HepG2 (cell line): ENCODE results near the gene LINS1. TPM values are rescaled to one million over a fixed set of nuclear protein-coding genes. Genes with fewer than 3 reads are reported as not detected.
"Not testable (repeated sequence)": the region's sequence is repeated elsewhere in the genome, so short reads cannot be mapped to it uniquely, and the experiment has no call there.

Experiments
- ATAC-seq: fragments of 200-7000 bp; cut with Tn5 transposase; 3 replicates; pipeline ENCODE4 v1.9.1; 2020; ENCODE audit warnings: mild to moderate bottlenecking, moderate library complexity
- BruUV-seq: library from RNA; stranded (reverse); fragments of 400-500 nt; replicated peaks from 2 replicates; lab custom pipeline; 2021; lab: Mats Ljungman, UMichigan
- CTCF ChIA-PET: fragments of 300-600 bp; formaldehyde crosslinking; extraction: SDS; loops from one replicate; lab custom pipeline; 2021; ENCODE audit warnings: low total read pairs, inconsistent platforms, low intra/inter-chr PET ratio; lab: Yijun Ruan, JAX
- POLR2A ChIA-PET: fragments of 350-600 bp; sonication (Branson Sonifier 250); formaldehyde crosslinking; loops from one replicate; lab custom pipeline; 2020; ENCODE audit warnings: antibody characterized with exemption, inconsistent platforms; lab: Yijun Ruan, JAX
- DNase-seq: peaks from one replicate; pipeline ENCODE4 v3.0.0-alpha.2; 2015; ENCODE audit warnings: low spot score
- FAIRE-seq: peaks from 3 replicates; lab custom pipeline; 2011; peaks lifted over from hg19 to GRCh38; lab: Jason Lieb, UNC
- H2AFZ ChIP-seq: one replicate; pipeline ENCODE4 v1.6.1; 2011; ENCODE audit warnings: low read length, inconsistent platforms
- H3K27ac ChIP-seq: fragments of 300-600 bp; 3 replicates; pipeline ENCODE4 v1.8.0; 2011; ENCODE audit warnings: mixed run types, mild to moderate bottlenecking, mixed read lengths, low read length, inconsistent platforms; ENCODE audit not compliant: insufficient read depth; ENCODE audit errors: extremely low read length
- H3K27me3 ChIP-seq, 2 experiments: fragments of 200-600 bp in 1 of 2; 2 replicates in 1 of 2; 3 replicates in 1 of 2; pipeline versions ENCODE4 v1.6.0 to v1.8.0; 2011; ENCODE audit warnings: low read length in 2 of 2, mild to moderate bottlenecking in 2 of 2, moderate library complexity in 2 of 2, inconsistent platforms in 1 of 2; ENCODE audit not compliant: insufficient read depth in 2 of 2, control insufficient read depth in 1 of 2
- H3K36me3 ChIP-seq, 2 experiments: fragments of 200-600 bp in 1 of 2; replicated peaks in 1 of 2; 2 replicates in 1 of 2; 3 replicates in 1 of 2; pipeline versions ENCODE4 v1.5.1 to v1.8.0; 2011; ENCODE audit warnings: low read length in 2 of 2, inconsistent platforms in 1 of 2; ENCODE audit not compliant: insufficient read depth in 2 of 2, control insufficient read depth in 1 of 2
- H3K4me1 ChIP-seq: 2 replicates; pipeline ENCODE4 v1.5.1; 2012; ENCODE audit warnings: low read length, inconsistent platforms; ENCODE audit not compliant: insufficient read depth
- H3K4me2 ChIP-seq: 2 replicates; pipeline ENCODE4 v1.6.0; 2011; ENCODE audit warnings: low read depth, low read length, inconsistent platforms
- H3K4me3 ChIP-seq, 3 experiments: fragments of 200-600 bp in 1 of 3; sonication (generic), shearing (Covaris generic) in 1 of 3; replicated peaks in 1 of 3; 2 replicates each; pipeline ENCODE4 v1.5.1; 2011 to 2016; ENCODE audit warnings: low read length in 3 of 3, inconsistent platforms in 2 of 3, low read depth in 2 of 3, mild to moderate bottlenecking in 2 of 3, control low read depth in 1 of 3, mixed read lengths in 1 of 3; ENCODE audit not compliant: insufficient read depth in 1 of 3
- H3K79me2 ChIP-seq: one replicate; pipeline ENCODE4 v1.6.1; 2011; ENCODE audit warnings: low read length, inconsistent platforms; ENCODE audit not compliant: insufficient read depth
- H3K9ac ChIP-seq: 2 replicates; pipeline ENCODE4 v1.6.0; 2011; ENCODE audit warnings: mild to moderate bottlenecking, low read depth, low read length, inconsistent platforms; ENCODE audit not compliant: insufficient read depth
- H3K9me3 ChIP-seq: 2 replicates; pipeline ENCODE4 v1.5.1; 2012; ENCODE audit warnings: mild to moderate bottlenecking, low read length
- H4K20me1 ChIP-seq: 2 replicates; pipeline ENCODE4 v1.6.0; 2011; ENCODE audit warnings: inconsistent platforms, mild to moderate bottlenecking, low read length, moderate library complexity; ENCODE audit not compliant: insufficient read depth
- DNMT1 ChIP-seq: sonication (generic); formaldehyde crosslinking; IDR thresholded peaks from 2 replicates; pipeline ENCODE4 v1.5.1; 2020; ENCODE audit warnings: mild to moderate bottlenecking, missing genetic modification reagents
- PHB2 ChIP-seq: fragments of 450-650 bp; IDR thresholded peaks from 2 replicates; pipeline ENCODE4 v1.6.1; 2018; ENCODE audit not compliant: partially characterized antibody
- RARA ChIP-seq: IDR thresholded peaks from 2 replicates; pipeline ENCODE4 v1.6.1; 2016; ENCODE audit warnings: missing genetic modification reagents, missing compliant biosample characterization
- TBL1XR1 ChIP-seq: fragments of 150-350 bp; IDR thresholded peaks from 2 replicates; pipeline ENCODE4 v1.6.1; 2014; ENCODE audit warnings: borderline replicate concordance, low read length; ENCODE audit not compliant: partially characterized antibody
- XRCC5 ChIP-seq: fragments of 200-400 bp; formaldehyde crosslinking; optimal IDR thresholded peaks from 2 replicates; pipeline ENCODE3; 2017; ENCODE audit warnings: mild to moderate bottlenecking, low read length
- ZFP36 ChIP-seq: fragments of 150-350 bp; IDR thresholded peaks from 2 replicates; pipeline ENCODE4 v1.6.1; 2018; ENCODE audit warnings: borderline replicate concordance, low read length, low read depth; ENCODE audit not compliant: partially characterized antibody
- ZNF567 ChIP-seq: sonication (generic); formaldehyde crosslinking; IDR thresholded peaks from 2 replicates; pipeline ENCODE4 v1.8.1; 2023; ENCODE audit warnings: mild to moderate bottlenecking, missing genetic modification reagents, borderline replicate concordance
- ZNF607 ChIP-seq: sonication (generic); formaldehyde crosslinking; IDR thresholded peaks from 2 replicates; pipeline ENCODE4 v1.5.1; 2020; ENCODE audit warnings: missing genetic modification reagents, mild to moderate bottlenecking, borderline replicate concordance
- ZNF614 ChIP-seq: IDR thresholded peaks from 2 replicates; pipeline ENCODE4 v1.6.1; 2018; ENCODE audit warnings: missing biosample characterization, missing genetic modification reagents, inconsistent platforms, borderline replicate concordance
- ZNF7 ChIP-seq: IDR thresholded peaks from 2 replicates; pipeline ENCODE4 v1.6.1; 2016; ENCODE audit warnings: missing biosample characterization, missing genetic modification reagents
- ZNF724P ChIP-seq: sonication (generic); formaldehyde crosslinking; IDR thresholded peaks from 2 replicates; pipeline ENCODE4 v1.8.0; 2022; ENCODE audit warnings: missing genetic modification reagents, borderline replicate concordance
- WGBS: methylation state at CpG from one replicate; pipeline ENCODE4 v1.1.6; 2017; ENCODE audit warnings: low lambda C conversion rate; 5-methylcytosine and 5-hydroxymethylcytosine counted together
- in situ Hi-C: cut with HindIII; loops from 2 replicates; pipeline ENCODE4 v1.10.0; 2017; ENCODE audit warnings: low pct_unique_long_range_greater_than_20kb; ENCODE audit not compliant: extremely low pct_ligation_motif_present
- intact Hi-C: fragments of 100-400 bp; cut with micrococcal nuclease; formaldehyde crosslinking; loops from one replicate; pipeline ENCODE4 v1.10.0; 2022; ENCODE audit not compliant: unreplicated experiment
- polyA plus RNA-seq, 8 experiments: library from polyadenylated mRNA; depleted of rRNA in 3 of 8; stranded (reverse) in 7 of 8; unstranded in 1 of 8; fragments of >200 nt; fragmentation: Illumina TruSeq in 4 of 8; extraction: Trizol in 4 of 8; gene quantifications; 2 replicates each; pipeline versions ENCODE4 v1.2.1 to v1.2.3, GENCODE V29; 2011 to 2016; ENCODE audit warnings: low read depth in 4 of 8, missing spikeins in 1 of 8, mixed read lengths in 1 of 8; ENCODE audit not compliant: insufficient read depth in 1 of 8
- total RNA-seq, 5 experiments: library from RNA; depleted of rRNA; stranded (reverse); fragments of >200 nt; fragmentation: Illumina TruSeq; extraction: Trizol; gene quantifications; 2 replicates each; pipeline ENCODE4 v1.2.3, GENCODE V29; 2016; ENCODE audit warnings: low read depth in 1 of 5
- TF ChIP-seq, protein P1 (sequence below): sonication (generic); formaldehyde crosslinking; conservative IDR thresholded peaks from 2 replicates; pipeline ENCODE4 v1.4.0; 2020; ENCODE audit warnings: missing genetic modification reagents
- TF ChIP-seq, protein P2 (sequence below): sonication (generic); formaldehyde crosslinking; IDR thresholded peaks from 2 replicates; pipeline ENCODE4 v1.5.1; 2020; ENCODE audit warnings: mild to moderate bottlenecking, missing genetic modification reagents

Gene LINS1
- total and polyA plus RNA-seq, 2 of the 13 experiments (the other 11 are each of a cell fraction or from before 2014, with no cell fraction given): 9.8 to 10.4 TPM

DNA sequence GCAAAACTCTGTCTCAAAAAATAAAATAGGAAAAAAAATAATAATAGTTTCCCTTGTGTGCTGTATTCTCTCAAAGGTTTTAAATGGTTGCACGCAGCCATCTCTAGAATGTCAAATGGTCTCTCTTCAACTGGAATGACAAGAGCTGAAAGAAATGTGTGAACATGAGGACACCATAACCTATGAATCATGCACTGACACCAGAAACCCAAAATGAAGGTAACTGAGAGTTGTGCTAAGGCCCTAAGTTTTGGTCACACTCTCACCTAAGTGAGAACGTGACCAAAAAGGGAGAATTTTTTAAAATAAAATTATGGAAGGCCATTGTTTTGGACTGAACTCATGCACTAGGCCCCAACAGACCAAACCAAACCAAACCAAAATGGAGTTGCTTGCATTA lies 10.8 kb downstream of the LINS1 start:
- in situ Hi-C loops: not testable (repeated sequence)

DNA sequence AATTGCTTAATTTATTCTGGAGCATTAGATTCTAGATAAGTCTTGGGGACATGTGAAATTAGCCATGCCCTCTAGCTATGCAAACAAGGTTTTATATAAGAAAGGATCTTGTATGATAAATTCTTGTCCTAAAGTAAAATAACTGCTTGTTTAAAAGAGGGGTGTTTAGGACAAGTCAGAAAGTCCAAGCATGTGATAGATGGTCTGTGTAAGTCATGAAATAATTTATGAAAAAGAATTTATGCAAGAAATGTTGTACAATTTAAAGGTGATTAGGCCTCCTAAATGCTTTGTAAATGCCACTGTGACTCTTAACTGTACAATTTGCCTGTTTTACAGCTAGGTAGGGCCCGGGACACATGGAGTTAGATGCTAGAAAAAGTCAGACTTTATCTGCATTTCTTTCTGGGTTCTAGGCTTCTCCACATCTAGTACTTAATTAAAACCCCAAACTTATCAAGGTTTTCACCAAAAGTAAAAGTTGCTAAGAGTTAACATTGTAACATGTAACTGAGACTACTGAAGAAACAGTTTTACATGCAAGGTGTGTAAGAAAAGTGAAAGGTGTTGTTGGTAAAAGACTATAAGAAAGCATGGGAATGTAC lies 13.2 kb downstream of the LINS1 start:
- Histone ChIP-seq H4K20me1 (no peaks in the 10 kb centered on the region), H3K36me3 (no peaks in the 10 kb centered on the region), H3K9ac (no peak overlapping the region), H3K4me2 (no peak overlapping the region), H3K9me3 (peaks cover 37% of the 10 kb centered on the region), H3K4me3 (no peak overlapping the region), H3K4me1 (no peaks in the 10 kb centered on the region), H3K27me3 (no peaks in the 10 kb centered on the region), H3K27ac (no peak overlapping the region), H3K79me2 (peaks cover 15% of the 10 kb centered on the region), H2AFZ (no peak overlapping the region)
- CTCF ChIA-PET: no interaction called here
- in situ Hi-C loops: no loop called here
- DNase-seq: no peak
- BruUV-seq: no TSS peak
- FAIRE-seq: no peak
- intact Hi-C loops: no loop called here
- WGBS: 84% methylated on average over 1 of the region's 1 CpG
- POLR2A ChIA-PET: no interaction called here
- no peak for ATAC-seq
- TF ChIP-seq, protein P1, sequence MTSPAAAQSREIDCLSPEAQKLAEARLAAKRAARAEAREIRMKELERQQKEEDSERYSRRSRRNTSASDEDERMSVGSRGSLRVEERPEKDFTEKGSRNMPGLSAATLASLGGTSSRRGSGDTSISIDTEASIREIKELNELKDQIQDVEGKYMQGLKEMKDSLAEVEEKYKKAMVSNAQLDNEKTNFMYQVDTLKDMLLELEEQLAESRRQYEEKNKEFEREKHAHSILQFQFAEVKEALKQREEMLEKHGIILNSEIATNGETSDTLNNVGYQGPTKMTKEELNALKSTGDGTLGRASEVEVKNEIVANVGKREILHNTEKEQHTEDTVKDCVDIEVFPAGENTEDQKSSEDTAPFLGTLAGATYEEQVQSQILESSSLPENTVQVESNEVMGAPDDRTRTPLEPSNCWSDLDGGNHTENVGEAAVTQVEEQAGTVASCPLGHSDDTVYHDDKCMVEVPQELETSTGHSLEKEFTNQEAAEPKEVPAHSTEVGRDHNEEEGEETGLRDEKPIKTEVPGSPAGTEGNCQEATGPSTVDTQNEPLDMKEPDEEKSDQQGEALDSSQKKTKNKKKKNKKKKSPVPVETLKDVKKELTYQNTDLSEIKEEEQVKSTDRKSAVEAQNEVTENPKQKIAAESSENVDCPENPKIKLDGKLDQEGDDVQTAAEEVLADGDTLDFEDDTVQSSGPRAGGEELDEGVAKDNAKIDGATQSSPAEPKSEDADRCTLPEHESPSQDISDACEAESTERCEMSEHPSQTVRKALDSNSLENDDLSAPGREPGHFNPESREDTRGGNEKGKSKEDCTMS (CRISPR knock-in tag): no peak
- TF ChIP-seq RARA (no peak), PHB2 (no peak), ZNF607 (CRISPR knock-in tag) (no peak), XRCC5 (no peak), ZFP36 (peak; percentile 89), ZNF724P (CRISPR knock-in tag) (peak; percentile 99), TBL1XR1 (no peak), DNMT1 (CRISPR knock-in tag) (no peak), ZNF614 (CRISPR knock-in tag) (no peak), ZNF567 (CRISPR knock-in tag) (no peak), ZNF7 (CRISPR knock-in tag) (no peak)
- TF ChIP-seq, protein P2, sequence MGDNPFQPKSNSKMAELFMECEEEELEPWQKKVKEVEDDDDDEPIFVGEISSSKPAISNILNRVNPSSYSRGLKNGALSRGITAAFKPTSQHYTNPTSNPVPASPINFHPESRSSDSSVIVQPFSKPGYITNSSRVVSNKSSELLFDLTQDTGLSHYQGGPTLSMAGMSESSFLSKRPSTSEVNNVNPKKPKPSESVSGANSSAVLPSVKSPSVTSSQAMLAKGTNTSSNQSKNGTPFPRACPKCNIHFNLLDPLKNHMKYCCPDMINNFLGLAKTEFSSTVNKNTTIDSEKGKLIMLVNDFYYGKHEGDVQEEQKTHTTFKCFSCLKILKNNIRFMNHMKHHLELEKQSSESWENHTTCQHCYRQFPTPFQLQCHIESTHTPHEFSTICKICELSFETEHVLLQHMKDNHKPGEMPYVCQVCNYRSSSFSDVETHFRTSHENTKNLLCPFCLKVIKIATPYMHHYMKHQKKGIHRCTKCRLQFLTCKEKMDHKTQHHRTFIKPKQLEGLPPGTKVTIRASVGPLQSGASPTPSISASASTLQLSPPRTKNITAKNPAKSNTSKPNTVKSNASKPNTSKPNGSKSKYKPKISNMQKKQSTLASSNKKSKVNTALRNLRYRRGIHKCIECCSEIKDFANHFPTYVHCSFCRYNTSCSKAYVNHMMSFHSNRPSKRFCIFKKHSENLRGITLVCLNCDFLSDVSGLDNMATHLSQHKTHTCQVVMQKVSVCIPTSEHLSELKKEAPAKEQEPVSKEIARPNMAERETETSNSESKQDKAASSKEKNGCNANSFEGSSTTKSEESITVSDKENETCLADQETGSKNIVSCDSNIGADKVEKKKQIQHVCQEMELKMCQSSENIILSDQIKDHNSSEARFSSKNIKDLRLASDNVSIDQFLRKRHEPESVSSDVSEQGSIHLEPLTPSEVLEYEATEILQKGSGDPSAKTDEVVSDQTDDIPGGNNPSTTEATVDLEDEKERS (CRISPR knock-in tag): peak; percentile 68; the same call in 1 of the 2 replicates

More for the DNA sequence above, 10.8 kb downstream of the LINS1 start:
- ATAC-seq, POLR2A ChIA-PET, BruUV-seq, H4K20me1 ChIP-seq, H3K4me3 ChIP-seq, intact Hi-C loops, H3K27me3 ChIP-seq, CTCF ChIA-PET, FAIRE-seq, DNase-seq, H3K27ac ChIP-seq, H3K9ac ChIP-seq, H3K36me3 ChIP-seq, H3K4me1 ChIP-seq, H2AFZ ChIP-seq, H3K4me2 ChIP-seq: not testable (repeated sequence)
- WGBS: 96% methylated on average over 2 of the region's 2 CpGs
- H3K79me2 ChIP-seq: peaks cover 23% of the 10 kb centered on the region
- peaks cover 37% of the 10 kb centered on the region for H3K9me3 ChIP-seq
